Erythroblast (primary cell): ENCODE measurements around the gene KRTAP10-11.

Source experiments
- GATA1 ChIP-seq: IDR thresholded peaks from 2 replicates; pipeline ENCODE4 v1.6.1; 2011; ENCODE audit warnings: low read depth, mild to moderate bottlenecking, control low read depth, low read length, moderate library complexity
- POLR2A ChIP-seq: IDR thresholded peaks from 2 replicates; pipeline ENCODE4 v1.6.1; 2011; ENCODE audit warnings: mild to moderate bottlenecking, low read length

DNA sequence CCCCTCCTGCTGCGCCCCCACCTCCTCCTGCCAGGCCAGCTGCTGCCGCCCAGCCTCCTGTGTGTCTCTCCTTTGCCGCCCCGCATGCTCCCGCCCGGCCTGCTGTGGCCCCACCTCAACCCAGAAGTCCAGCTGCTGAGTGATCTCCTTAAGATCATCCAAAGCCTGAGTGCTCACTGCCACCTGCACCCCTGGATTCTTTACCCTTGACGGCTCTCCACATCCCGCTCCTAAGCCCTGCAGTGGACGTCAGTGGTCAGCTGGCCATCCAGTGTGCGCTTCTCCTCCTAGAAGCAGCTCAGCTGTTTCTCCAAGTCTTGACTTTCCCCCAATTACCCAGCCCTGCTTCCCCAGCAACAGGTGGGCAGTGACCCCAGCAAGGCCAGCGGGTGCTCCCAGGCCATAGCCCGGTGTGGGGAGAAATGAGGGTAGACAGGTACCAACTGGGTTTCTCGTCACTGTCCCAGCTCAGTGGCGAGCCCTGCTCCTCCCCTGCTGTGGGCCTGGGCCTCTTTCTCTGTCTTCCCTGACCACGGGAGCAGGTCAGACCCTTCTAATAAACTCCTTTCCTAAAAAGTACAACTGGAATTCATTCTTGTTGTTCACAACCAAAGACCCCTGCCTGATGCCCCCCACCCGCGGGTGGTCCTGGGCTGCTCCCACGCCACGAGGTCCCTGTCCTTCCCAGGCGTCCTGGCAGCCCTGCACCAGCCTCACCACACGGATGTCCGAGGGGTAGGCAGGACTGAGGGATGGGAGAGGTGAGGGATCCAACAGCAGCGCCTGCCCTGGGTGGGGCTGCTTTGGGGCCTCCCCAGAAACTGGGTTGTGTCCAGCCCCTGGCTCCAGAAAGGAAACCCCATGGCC, 44.4 kb upstream of the KRTAP10-11 start:
- no peak for TF ChIP-seq POLR2A
- TF ChIP-seq GATA1, result no peak
